T-helper 2 cell treated with Interferon-gamma antibody and Interleukin-4, amounts not matched to agents 5 μg/mL and 100 μg/mL, for 36 hours (primary cell): Measurements from ENCODE around the gene KSR2.

Source experiments
- DNase-seq: peaks from one replicate; pipeline ENCODE4 v3.0.0; 2021; ENCODE audit warnings: low spot score
- H3K27ac Mint-ChIP-seq: one replicate; pipeline ENCODE4 v1.8.0; 2021; ENCODE audit warnings: mild to moderate bottlenecking, mixed read lengths
- H3K27me3 Mint-ChIP-seq: one replicate; pipeline ENCODE4 v1.8.0; 2021; ENCODE audit warnings: low read depth, mixed read lengths
- H3K36me3 Mint-ChIP-seq: one replicate; pipeline ENCODE4 v1.8.0; 2021; ENCODE audit warnings: low read depth, mixed read lengths
- H3K4me1 Mint-ChIP-seq: one replicate; pipeline ENCODE4 v1.8.0; 2021; ENCODE audit warnings: low read depth, mixed read lengths
- H3K4me3 Mint-ChIP-seq: one replicate; pipeline ENCODE4 v1.8.0; 2022; ENCODE audit warnings: mild to moderate bottlenecking, moderate library complexity, mixed read lengths
- H3K9me3 Mint-ChIP-seq: one replicate; pipeline ENCODE4 v1.8.0; 2021; ENCODE audit warnings: mixed read lengths

KSR2 gene

GRCh38 chr12:117853600-117853999 is 115.2 kb downstream of the KSR2 start:
- peaks cover 5% of the 10 kb centered on the region for H3K9me3 Mint-ChIP-seq
- no peak for DNase-seq
- H3K4me1 Mint-ChIP-seq, result peaks cover 2% of the 10 kb centered on the region
- no peak overlapping the region for H3K27ac Mint-ChIP-seq
- no peaks in the 10 kb centered on the region for H3K36me3 Mint-ChIP-seq
- H3K4me3 Mint-ChIP-seq, result no peak overlapping the region
- no peaks in the 10 kb centered on the region for H3K27me3 Mint-ChIP-seq

- Mint-ChIP-seq H3K9me3 (peaks cover 5% of the 10 kb centered on the region), H3K4me1 (no peaks in the 10 kb centered on the region), H3K36me3 (no peaks in the 10 kb centered on the region), H3K27ac (no peak overlapping the region), H3K27me3 (peaks cover 2% of the 10 kb centered on the region), H3K4me3 (no peak overlapping the region)
- DNase-seq, result no peak
Measured at GRCh38 chr12:117850048-117850447, 118.7 kb downstream of the KSR2 start.

- H3K36me3 Mint-ChIP-seq, result no peaks in the 10 kb centered on the region
- H3K4me3 Mint-ChIP-seq, result no peak overlapping the region
- no peak for DNase-seq
- H3K9me3 Mint-ChIP-seq, result peaks cover 8% of the 10 kb centered on the region
- H3K4me1 Mint-ChIP-seq, result no peaks in the 10 kb centered on the region
- H3K27me3 Mint-ChIP-seq, result peaks cover 2% of the 10 kb centered on the region
- no peak overlapping the region for H3K27ac Mint-ChIP-seq
Measured at GRCh38 chr12:117847371-117847770, 121.4 kb downstream of the KSR2 start.

GRCh38 chr12:117845271-117845904 is 123.4 kb downstream of the KSR2 start:
- Mint-ChIP-seq H3K27me3 (peaks cover 2% of the 10 kb centered on the region), H3K4me1 (no peaks in the 10 kb centered on the region), H3K27ac (no peak overlapping the region), H3K4me3 (no peak overlapping the region), H3K9me3 (peaks cover 8% of the 10 kb centered on the region), H3K36me3 (no peaks in the 10 kb centered on the region)
- DNase-seq, result no peak

GRCh38 chr12:117844114-117844830 is 124.5 kb downstream of the KSR2 start:
- Mint-ChIP-seq H3K36me3 (no peaks in the 10 kb centered on the region), H3K27ac (no peak overlapping the region), H3K4me1 (no peaks in the 10 kb centered on the region), H3K4me3 (no peak overlapping the region), H3K27me3 (peaks cover 2% of the 10 kb centered on the region), H3K9me3 (peaks cover 8% of the 10 kb centered on the region)
- DNase-seq, result no peak

- Mint-ChIP-seq H3K4me1 (no peaks in the 10 kb centered on the region), H3K36me3 (no peaks in the 10 kb centered on the region), H3K4me3 (no peak overlapping the region), H3K27me3 (no peaks in the 10 kb centered on the region), H3K9me3 (peaks cover 8% of the 10 kb centered on the region), H3K27ac (no peak overlapping the region)
- DNase-seq, result no peak
Measured at GRCh38 chr12:117842630-117843029, 126.2 kb downstream of the KSR2 start.

GRCh38 chr12:117842220-117842619 is 126.6 kb downstream of the KSR2 start:
- peaks cover 8% of the 10 kb centered on the region for H3K9me3 Mint-ChIP-seq
- H3K27me3 Mint-ChIP-seq, result no peaks in the 10 kb centered on the region
- no peak for DNase-seq
- no peaks in the 10 kb centered on the region for H3K36me3 Mint-ChIP-seq
- no peak overlapping the region for H3K27ac Mint-ChIP-seq
- H3K4me1 Mint-ChIP-seq, result no peaks in the 10 kb centered on the region
- no peak overlapping the region for H3K4me3 Mint-ChIP-seq

GRCh38 chr12:117837737-117838050 is 131.1 kb downstream of the KSR2 start:
- Mint-ChIP-seq H3K27me3 (no peaks in the 10 kb centered on the region), H3K9me3 (no peaks in the 10 kb centered on the region), H3K4me1 (no peaks in the 10 kb centered on the region), H3K36me3 (no peaks in the 10 kb centered on the region), H3K4me3 (no peak overlapping the region), H3K27ac (no peak overlapping the region)
- DNase-seq, result no peak

GRCh38 chr12:117836999-117837736 is 131.6 kb downstream of the KSR2 start:
- H3K27ac Mint-ChIP-seq, result no peak overlapping the region
- no peaks in the 10 kb centered on the region for H3K9me3 Mint-ChIP-seq
- H3K4me1 Mint-ChIP-seq, result no peaks in the 10 kb centered on the region
- peak; percentile 61 for DNase-seq
- H3K36me3 Mint-ChIP-seq, result no peaks in the 10 kb centered on the region
- no peaks in the 10 kb centered on the region for H3K27me3 Mint-ChIP-seq
- H3K4me3 Mint-ChIP-seq, result no peak overlapping the region

- Mint-ChIP-seq H3K27me3 (no peaks in the 10 kb centered on the region), H3K4me3 (no peak overlapping the region), H3K9me3 (no peaks in the 10 kb centered on the region), H3K36me3 (no peaks in the 10 kb centered on the region), H3K4me1 (no peaks in the 10 kb centered on the region), H3K27ac (no peak overlapping the region)
- no peak for DNase-seq
Measured at GRCh38 chr12:117836476-117836875, 132.3 kb downstream of the KSR2 start.

- Mint-ChIP-seq H3K27me3 (no peaks in the 10 kb centered on the region), H3K27ac (no peak overlapping the region), H3K4me1 (no peaks in the 10 kb centered on the region), H3K4me3 (no peak overlapping the region), H3K9me3 (no peaks in the 10 kb centered on the region), H3K36me3 (no peaks in the 10 kb centered on the region)
- DNase-seq, result no peak
Measured at GRCh38 chr12:117835156-117835555, 133.6 kb downstream of the KSR2 start.

GRCh38 chr12:117832459-117833457 is 136.0 kb downstream of the KSR2 start:
- no peak overlapping the region for H3K4me3 Mint-ChIP-seq
- no peak overlapping the region for H3K27ac Mint-ChIP-seq
- no peaks in the 10 kb centered on the region for H3K27me3 Mint-ChIP-seq
- DNase-seq, result no peak
- H3K9me3 Mint-ChIP-seq, result peaks cover 18% of the 10 kb centered on the region
- no peaks in the 10 kb centered on the region for H3K4me1 Mint-ChIP-seq
- peaks cover 3% of the 10 kb centered on the region for H3K36me3 Mint-ChIP-seq

GRCh38 chr12:117830471-117830870 is 138.3 kb downstream of the KSR2 start:
- H3K4me3 Mint-ChIP-seq, result no peak overlapping the region
- H3K27me3 Mint-ChIP-seq, result no peaks in the 10 kb centered on the region
- H3K9me3 Mint-ChIP-seq, result peaks cover 18% of the 10 kb centered on the region
- no peak overlapping the region for H3K27ac Mint-ChIP-seq
- H3K4me1 Mint-ChIP-seq, result no peaks in the 10 kb centered on the region
- H3K36me3 Mint-ChIP-seq, result peaks cover 3% of the 10 kb centered on the region
- no peak for DNase-seq
